Inflammatory macrophage treated with lipopolysaccharide for 4 hours (primary cell): ENCODE data around the gene MATCAP1.

Experiments
- DNase-seq: peaks from one replicate; pipeline ENCODE4 v3.0.0-alpha.2; 2020

Gene MATCAP1

DNA sequence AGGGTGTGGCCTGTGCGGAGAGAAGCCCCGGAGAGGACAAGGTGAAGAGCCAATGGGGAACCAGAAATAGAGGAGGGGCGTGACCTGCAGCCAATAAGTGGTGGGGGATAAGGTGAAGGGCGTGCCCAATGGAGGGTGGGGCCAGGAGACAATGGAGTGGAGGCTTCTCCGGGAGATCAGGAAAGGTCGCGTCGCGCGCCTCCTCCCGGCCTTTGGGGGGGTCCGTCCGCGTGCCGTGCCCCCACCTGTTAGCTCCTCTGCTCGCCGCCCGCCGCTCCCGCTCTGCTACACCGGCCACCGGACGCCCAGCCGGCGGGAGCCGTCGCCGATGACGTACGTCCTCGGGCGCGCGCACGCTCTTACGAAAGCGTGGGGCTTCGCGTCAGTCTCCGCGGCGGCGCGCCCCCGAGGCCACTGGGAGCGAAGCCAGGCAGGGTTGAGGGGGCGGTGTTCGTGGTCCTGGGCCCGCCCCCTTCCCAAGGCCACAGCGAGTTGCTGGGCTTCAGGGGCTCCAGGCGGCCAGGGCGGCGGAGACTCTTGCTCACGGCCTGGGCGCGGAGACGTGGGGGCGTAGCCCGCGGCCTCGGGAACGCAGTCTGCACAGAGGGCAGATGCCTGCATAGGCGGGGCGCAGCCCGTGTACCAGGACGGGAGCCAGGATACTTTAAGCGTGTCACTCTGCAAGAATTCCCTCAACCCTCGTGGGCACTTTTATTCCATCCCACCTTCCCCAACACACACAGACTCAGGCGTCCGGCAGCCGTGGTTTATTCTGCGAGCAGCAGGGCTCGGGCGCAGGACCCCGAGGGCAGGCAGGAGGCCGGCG is at the start of gene MATCAP1:
TSS of gene MATCAP1 (minus strand) at position 337 of the 826 bp plus-strand sequence. CDS start 3,353 bp downstream, outside the sequence.
- peak; percentile 97 for DNase-seq

DNA sequence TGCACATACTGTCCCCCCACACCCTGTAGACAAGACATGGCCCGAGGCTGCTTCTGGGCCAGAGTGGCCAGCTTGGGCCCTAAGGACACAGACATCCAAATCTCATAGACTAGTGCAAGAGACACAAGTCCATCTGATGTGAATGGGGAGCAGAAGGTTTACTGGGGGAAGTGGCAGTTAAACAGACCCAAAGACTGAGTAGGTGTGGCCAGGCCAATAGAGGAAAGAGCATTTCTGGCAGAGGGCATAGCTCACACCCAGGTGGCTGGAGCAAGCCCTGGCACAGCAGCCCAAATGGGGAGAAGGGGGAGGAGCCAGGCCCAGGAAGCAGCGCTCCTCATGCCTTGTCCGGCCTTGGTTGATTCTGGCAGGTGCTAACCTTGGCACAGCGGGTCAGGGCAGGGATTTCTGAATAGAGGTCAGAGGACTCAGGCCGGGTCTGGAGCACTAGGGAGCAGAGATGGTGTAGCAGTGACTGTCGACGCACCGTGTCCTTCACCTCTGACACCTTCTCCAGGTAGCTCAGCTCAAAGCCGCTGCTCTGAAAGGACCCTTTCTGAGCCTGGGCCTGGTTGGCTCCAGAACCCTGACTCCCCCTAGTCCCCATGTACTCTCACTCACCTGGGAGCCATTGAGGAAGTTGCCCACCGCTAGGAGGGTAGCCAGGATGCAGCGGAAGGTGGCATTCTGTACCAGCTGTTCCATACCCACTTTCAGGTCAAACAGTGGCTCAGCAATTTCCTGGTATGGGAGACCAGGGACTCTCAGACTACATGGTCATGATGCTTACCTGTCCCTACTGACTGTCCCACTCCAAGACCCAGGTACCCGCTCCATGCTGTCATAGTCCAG is 47.3 kb upstream of the MATCAP1 start:
- no peak for DNase-seq

DNA sequence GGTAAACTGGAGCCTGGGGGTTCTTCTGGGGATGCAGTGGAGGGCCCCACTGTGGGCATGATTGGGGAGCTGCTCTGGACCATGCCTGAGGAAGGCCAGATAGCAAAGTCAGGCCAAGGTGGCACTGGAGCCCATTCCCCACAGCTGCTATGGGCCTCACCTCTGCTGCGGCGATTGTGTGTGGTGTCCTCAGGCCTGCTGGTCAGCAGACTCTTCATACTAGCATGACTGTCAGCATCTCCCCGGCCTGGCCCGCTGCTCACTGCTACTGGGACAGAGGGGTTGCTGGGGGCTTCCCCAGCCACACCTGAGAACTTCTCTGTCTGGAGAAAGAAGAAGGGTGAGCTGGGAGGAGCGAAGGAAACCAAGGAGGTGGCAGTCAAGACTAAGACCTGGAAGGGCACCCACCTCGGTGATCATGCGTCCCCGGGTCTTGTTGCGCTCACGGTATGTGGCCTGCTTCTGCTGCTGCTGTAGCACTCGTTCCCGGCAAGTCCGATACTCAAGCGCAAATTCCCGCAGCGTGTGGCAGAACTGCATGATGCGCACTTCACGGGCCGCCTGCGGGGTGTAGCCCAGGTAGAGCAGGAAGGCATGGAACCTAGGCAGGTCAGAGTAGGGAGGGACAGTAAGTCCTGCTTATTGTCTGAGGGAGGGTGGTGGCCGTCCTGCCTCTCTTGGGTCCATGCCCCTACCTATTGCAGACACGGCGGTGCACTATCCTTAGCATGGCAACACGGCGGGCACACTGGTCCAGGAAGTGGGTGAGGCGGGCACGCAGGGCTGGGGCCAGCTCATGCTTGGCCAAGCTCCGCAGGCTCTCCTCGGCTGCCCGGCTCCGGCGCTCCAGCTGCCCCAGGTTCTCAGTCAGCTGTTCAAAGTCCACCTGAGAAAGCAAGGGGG is 46.4 kb upstream of the MATCAP1 start:
- no peak for DNase-seq

DNA sequence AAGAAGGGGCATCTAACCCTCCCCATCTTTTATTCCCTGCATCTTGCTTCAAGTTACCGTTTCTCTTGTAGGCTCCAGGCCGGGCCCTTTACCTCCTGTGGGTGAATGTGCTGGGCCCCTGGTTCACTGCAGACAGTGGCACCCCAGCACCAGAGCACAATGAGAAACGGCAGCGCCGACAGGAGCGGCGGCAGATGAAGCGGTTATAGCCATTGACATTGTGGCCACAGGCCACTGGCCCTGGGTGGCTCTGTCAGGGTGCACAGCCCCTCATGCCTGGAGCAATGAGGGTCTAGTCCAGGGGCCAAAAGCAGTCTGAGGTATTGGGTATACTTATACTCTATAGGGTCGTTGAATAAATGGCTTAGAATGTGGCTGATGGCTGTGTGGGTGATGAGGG is 45.1 kb upstream of the MATCAP1 start:
- DNase-seq: no peak

DNA sequence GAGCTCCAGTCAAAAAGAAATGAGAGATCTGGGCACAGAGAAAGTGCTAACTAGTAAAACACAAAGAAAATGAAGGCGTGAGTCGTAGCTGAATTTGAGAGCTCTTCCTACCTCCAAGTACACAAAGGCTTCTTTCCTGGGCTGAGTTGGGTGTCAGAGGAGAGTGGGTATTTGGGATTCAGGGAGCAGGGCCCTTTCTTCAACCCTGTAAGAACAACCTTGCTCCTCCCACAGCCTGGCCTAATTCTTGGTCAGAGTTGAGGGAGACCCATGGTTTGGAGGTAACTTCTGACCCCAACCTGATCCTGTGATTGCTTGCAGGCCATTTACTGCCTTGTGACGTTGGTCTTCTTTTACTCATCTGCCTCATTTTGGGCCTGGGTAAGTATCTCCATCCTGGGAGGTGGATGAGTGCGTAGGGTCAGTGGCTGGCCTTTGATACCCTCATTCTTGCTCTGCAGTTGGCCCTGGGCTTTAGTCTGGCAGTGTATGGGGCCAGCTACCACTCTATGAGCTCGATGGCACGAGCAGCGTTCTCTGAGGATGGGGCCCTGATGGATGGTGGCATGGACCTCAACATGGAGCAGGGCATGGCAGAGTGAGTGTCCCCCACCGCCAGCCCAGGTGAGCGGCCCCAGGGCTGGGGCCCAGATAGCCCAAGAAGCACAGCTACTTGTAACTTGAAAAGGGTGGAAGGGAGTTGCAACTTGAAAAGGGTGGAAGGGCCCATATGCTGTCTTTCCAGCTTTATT is 44.4 kb upstream of the MATCAP1 start:
- no peak for DNase-seq

DNA sequence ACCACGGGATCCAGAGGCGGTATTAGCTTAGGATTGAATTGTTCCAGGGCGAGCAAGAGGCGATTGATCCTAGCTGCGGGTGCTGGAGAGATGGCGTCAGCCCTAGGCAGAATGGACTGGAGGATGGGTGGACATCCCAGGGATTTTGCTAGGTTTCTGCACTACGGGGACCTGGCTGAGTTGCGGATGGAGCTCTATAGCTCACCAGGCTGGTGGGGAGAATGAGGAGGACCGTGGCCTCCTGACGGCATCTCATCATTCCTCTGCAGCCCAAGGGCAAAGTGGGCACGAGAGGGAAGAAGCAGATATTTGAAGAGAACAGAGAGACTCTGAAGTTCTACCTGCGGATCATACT is 43.8 kb upstream of the MATCAP1 start:
- DNase-seq: no peak

DNA sequence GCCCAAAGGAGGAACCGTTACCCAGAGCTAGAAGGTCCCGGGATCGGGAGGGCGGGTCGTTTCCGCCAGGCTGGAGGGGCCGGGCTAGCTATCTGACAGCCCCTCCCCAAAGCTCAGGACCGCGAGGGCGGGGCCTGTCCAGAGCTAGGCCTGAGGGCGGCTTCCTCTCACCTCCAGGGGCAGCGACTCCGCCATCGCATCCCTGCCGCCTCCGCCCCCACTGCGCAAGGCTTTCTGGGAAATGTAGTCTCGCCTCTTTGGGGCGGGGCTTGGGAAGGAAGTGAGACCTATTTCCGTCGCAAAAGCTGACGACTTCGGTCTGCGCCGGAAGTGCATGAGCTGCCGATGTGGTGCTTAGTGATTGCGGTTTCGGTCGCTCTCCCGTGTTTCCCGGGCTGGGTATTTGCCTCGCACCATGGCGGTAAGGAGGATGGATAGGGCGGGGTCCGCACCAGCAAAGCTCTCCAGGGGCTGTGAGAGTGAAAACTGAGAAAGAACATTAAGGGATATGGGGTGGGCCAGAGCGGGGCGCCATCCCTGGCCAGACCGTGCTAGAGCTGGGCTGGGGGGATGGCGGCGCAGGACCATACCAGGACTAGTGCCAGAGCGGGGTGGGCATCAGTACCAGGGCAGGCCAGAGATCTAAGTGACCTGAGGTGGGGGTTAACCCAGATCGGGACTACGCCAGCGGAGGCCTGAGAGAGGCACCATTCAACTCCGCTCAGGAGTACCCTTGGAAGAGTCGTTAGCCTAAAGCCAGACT is 43.2 kb upstream of the MATCAP1 start, which contains the start of gene TMEM208:
TSS of gene TMEM208 (plus strand) at position 327 of the 763 bp plus-strand sequence. CDS start at position 416, 89 bp downstream.
- DNase-seq: peak; percentile 99

DNA sequence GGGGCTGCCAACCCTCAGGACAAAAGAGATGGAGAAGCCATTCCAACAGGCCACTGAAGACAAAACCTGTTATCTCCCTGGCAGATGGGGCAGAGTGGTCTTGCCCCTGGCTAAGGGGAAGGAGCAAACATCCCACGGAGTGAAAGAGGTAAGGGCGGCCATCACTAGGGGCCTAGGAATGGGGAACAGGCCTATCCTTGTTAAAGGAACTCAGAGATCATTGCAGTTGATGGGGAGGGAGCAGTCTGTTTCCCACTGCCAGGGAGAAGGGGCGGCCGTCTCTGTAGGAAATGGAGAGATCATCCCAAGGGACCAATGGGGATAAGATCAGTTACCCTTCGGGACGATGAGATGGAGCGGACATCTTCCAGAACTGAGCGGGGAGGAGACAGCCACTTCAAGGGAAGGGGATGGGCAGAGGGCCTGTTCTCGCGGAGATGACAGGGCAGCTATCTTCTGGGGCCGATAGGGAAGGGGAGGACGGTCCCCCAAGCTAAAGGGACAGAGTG is 42.6 kb upstream of the MATCAP1 start:
- DNase-seq: no peak

DNA sequence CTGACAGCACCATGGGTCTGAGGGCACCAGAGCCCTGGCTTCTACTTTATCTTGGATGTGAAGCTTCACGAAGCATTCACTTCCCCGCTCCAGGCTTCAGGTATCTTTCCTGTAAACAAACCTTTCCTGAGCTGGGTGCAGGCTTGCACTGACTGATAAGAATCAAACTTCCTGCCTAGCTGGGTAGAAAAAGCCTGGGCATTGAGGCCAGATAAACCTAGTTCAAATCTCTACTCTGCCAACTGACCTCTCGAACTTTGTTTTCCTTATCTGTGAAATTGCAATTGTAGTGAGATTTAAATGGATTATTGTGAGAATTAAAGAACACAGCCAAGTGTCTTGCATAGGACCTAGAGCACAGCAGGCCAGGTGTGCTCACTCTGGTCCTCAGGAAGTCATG is 40.2 kb upstream of the MATCAP1 start:
- DNase-seq: no peak

DNA sequence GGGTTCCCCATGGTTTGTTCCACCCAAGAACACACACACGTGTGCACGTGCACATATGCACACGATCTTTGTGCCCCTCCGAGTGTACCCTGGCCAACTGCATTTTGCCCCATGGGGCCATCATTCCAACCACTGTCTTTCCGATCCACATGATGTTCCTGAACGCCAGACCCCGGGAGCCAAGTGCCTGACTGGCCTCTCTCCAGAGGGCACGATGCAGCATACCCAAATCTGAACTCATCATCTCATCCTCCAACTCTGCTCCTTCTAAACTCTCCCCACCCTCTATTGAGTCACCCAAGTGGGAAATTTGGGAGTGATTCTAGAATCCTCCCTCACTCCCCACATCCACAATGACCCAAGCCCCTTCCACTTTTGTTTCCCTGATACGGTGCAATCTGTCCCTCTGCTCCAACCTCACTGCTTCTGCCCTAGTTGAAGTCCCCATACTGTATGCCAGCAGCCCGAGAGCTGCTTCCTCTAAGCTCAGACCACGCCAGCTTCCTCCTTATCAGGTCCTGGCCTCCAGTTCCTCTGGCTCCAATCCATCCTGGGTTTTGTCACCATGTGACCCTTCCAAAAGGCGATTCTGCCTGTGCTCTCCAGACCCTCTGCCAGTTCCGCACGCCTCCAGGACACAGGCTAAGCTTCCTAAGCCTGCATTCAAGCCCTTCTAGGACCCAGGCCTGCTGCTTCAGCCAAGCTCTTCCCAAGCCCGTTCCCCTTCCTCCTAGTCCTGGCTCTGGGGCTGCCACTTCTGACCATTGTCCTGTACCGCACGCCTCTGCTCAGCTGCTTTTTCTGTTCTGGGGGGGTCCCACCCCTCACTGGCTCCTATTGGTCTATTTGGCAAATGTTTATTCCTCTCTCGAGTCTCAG is 33.1 kb upstream of the MATCAP1 start:
- DNase-seq: peak; percentile 65

DNA sequence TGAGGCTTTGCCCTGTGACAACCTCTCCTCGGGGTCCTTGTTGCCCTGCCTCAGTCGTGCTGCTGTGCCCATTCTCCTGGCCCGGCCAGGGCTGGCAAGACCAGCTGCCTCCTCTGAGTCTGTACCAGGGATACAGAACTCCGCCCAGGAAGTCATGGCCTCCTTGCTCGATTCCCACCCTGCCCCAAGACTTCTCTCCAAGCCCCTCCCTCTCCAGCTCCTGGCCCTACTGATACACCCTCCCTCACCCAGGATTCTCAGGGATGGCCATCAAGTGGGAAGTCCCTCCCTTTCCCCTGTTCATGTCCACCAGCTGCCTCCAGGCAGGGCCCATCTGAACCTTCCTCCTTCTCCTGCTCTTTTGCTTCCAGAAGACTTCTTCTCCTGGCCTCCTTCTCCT is 31.9 kb upstream of the MATCAP1 start:
- DNase-seq: no peak

DNA sequence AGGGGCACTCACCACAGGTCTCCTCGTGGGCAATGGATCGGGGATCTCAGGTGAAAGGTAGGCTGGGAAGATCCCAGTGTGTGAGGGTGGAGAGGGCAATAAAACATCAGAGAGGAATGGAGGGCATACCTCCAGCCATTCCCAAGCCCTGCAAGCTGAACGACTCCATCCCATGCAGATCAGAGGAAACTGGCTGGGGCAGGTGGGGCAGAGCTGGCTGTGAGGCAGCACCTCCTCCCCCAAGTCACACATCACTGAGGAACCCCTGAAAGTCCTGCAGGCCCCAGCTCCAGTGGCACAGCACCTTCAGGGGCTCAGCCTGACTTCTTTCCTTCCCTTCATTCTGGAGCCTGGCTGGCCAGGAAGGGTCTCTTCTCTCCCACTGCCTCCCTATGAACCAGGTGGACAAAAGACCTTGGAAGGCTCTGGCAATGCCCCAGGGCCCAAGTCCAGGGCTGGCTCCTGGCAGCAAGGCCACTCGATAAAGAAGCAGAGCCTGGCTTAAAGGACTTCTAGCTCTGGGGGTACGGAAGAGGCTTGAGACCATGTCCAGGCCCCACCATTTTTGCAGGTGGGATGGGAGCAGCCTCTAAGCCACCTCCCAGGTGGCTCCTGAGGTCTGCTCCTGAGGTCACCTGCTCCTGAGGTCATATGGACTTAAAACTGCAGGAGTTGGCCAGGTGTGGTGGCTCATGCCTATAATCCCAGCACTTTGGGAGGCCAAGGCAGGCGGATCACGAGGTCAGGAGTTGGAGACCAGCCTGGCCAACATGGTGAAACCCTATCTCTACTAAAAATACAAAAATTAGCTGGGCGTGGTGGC is 29.6 kb upstream of the MATCAP1 start:
- DNase-seq: no peak

DNA sequence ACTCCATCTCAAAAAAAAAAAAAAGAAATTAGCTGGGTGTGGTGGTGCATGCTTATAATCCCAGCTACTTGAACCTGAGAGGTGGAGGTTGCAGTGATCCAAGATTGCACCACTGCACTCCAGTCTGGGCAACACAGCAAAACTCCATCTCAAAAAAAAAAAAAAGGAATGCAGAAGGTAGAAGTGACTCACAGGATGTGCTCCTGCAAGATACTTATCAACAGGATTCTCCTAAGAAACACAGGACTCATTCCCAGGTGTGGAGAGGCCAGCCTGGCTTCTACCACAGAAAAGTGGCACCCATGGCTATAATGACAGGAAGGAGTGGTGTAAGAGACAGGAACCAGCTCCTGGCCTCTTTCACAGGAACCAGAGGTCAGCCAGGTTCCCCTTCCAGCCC is 29.0 kb upstream of the MATCAP1 start:
- DNase-seq: no peak

DNA sequence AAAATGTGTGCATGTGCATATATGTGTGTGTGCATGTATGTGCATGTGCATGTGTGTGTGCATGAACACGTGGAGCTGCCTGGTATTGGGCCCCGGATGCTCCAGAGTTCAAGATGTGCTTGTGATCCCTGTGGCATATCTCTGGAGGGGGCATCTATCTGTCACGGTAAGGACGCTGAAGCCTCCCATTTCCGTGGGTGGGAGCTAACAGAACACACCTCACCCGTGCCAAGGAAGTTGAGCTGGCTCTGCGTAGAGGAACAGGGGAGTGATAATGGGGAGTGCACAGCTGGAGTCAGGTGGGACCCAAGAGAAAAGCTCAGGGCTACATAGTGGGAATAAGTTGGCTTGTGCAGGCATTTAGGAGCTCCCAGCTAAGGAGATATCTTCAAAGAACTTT is 27.9 kb upstream of the MATCAP1 start:
- no peak for DNase-seq

DNA sequence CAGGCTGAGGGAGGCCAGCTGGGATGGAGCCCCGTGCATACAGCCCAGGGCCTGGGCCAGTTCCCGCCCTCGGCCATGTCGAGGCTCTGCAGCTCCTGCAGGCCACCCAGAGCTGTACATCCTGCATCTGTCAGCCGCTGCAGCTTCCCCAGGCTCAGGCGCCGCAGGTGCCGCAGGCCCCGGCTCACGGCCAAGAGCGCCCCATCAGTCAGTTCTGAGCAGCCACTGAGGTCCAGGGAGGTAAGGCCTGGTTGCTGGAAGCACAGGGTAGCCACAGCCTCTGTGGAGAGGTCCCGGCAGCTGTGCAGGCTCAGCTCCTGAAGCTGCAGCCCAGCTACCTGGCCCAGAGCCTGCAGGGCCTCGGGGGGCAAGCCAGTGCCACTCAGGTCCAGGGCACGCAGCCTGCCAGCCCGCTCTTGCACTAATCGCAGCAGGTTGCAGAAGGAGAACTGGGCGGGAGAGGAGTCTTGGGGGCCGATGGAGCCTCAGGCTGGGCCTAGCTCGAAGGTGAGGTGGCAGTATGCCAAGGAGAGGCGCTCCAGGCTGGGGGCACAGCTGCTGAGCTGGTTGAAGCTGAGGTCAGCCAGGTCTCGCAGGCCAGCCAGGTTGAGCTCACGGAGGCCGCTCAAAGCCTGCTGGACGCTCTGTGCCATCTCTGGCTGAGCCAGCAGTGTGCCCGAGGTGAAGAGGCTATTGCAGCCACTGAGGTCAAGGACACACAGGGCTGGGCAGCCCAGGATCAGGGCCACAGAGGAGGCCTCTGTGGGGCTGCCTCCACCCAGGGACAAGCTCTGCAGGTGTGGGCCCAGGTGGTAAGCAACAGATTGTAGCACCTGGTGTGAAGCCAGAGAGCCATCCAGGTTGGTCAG is 26.5 kb upstream of the MATCAP1 start:
- DNase-seq: no peak

DNA sequence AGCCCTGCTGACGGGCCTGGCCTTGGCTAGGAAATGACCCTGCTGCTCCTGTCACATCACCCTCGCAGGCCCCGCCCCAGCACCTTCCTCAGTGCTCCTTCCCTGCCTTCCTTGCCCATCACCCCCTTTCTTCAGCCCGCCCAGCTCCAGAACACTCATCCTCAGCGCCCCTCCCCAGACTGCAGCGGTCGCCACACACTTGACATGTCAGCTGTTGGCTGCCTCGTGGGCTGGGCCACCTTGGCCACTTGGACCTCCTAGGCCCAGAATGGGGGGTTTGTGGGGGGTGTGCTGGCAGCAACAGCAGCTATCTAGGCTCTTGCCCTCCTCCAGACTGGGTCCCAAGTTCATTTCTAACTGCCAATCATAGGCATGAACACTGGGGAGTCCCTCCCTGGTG is 25.8 kb upstream of the MATCAP1 start:
- no peak for DNase-seq

DNA sequence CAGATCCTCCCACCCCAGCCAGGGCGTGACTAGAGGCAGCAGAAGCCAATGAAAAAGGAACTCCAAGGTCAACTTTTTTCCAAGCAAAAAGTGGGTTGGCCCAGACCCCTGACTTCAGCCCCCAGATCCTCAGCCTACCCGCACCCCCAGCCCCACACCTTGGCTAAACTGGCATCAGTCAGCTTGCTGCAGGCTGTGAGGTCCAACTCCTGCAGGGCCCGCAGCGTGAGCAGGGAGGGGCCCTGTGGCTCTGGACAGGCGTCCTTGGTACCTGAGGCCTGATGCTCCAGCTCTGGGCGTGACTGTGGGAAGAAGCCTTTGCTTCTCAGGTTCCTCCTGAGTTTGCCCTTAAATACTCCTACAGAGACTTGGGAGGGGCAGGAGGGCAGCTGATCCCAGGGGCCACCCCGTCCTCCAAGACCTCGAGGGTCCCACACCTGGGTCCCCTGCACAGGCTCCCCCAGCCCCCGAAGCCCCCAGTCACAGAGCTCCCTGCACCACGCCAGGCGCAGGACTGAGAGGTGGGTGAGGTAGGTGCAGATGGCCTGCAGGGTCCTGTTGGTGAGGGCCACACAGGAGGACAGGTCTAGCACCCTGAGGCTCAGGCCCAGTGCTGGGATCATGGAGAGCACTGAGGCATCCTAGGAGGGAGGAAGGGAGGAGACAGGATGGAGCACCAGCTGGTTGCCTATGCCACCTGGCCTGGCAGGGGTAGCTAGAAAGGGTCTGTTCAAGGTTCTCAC is 24.6 kb upstream of the MATCAP1 start:
- no peak for DNase-seq
